CD4-positive, alpha-beta memory T cell (primary cell): ENCODE data around the gene BCL10. TPM values are rescaled to one million over a fixed set of nuclear protein-coding genes. Genes with fewer than 3 reads are reported as not detected.

Experiments
- CTCF ChIA-PET: fragments of 350-600 bp; sonication (Branson Sonifier 250); formaldehyde crosslinking; loops from one replicate; lab custom pipeline; 2021; ENCODE audit warnings: inconsistent platforms; ENCODE audit not compliant: partially characterized antibody; lab: Charles Lee
- POLR2A ChIA-PET: fragments of 350-600 bp; sonication (Branson Sonifier 250); formaldehyde crosslinking; loops from one replicate; lab custom pipeline; 2021; ENCODE audit not compliant: partially characterized antibody; lab: Charles Lee
- DNase-seq, 5 donors: peaks; one replicate each; pipeline versions ENCODE4 v3.0.0 to v3.0.0-alpha.2; 2020 to 2022; ENCODE audit warnings: mixed read lengths in 1 of 5
- H3K27ac ChIP-seq: one replicate; pipeline ENCODE4 v1.7.0; 2013; ENCODE audit warnings: low read depth, low read length
- H3K27me3 ChIP-seq: 2 replicates; pipeline ENCODE4 v1.7.0; 2013; ENCODE audit warnings: mild to moderate bottlenecking, low read length, moderate library complexity; ENCODE audit not compliant: insufficient read depth
- H3K36me3 ChIP-seq: 2 replicates; pipeline ENCODE4 v1.7.0; 2013; ENCODE audit warnings: mild to moderate bottlenecking, low read length, moderate library complexity; ENCODE audit not compliant: insufficient read depth
- H3K4me1 ChIP-seq: 2 replicates; pipeline ENCODE4 v1.7.0; 2013; ENCODE audit warnings: mild to moderate bottlenecking, low read length, moderate library complexity; ENCODE audit not compliant: insufficient read depth
- H3K4me3 ChIP-seq, 2 donors: one replicate each; pipeline ENCODE4 v1.7.0; 2013; ENCODE audit warnings: low read length in 2 of 2, mild to moderate bottlenecking in 1 of 2
- H3K9me3 ChIP-seq, 2 donors: one replicate each; pipeline ENCODE4 v1.7.0; 2013; ENCODE audit warnings: low read length in 2 of 2, control low read depth in 1 of 2; ENCODE audit not compliant: control insufficient read depth in 1 of 2
- H3K27ac Mint-ChIP-seq, 7 donors: one replicate each; pipeline ENCODE4 v1.8.0; 2020 to 2021; ENCODE audit warnings: mixed read lengths in 7 of 7, mild to moderate bottlenecking in 6 of 7, inconsistent platforms in 3 of 7, moderate library complexity in 3 of 7
- H3K27me3 Mint-ChIP-seq, 2 donors: one replicate each; pipeline ENCODE4 v1.8.0; 2020 to 2021; ENCODE audit warnings: mixed read lengths in 2 of 2
- H3K36me3 Mint-ChIP-seq, 2 donors: one replicate each; pipeline ENCODE4 v1.8.0; 2020 to 2021; ENCODE audit warnings: mixed read lengths in 2 of 2, inconsistent platforms in 1 of 2, mild to moderate bottlenecking in 1 of 2
- H3K4me1 Mint-ChIP-seq, 4 donors: one replicate each; pipeline ENCODE4 v1.8.0; 2020 to 2021; ENCODE audit warnings: mixed read lengths in 4 of 4, mild to moderate bottlenecking in 1 of 4
- H3K4me3 Mint-ChIP-seq, 8 donors: one replicate each; pipeline ENCODE4 v1.8.0; 2020 to 2021; ENCODE audit warnings: mixed read lengths in 8 of 8, mild to moderate bottlenecking in 7 of 8, moderate library complexity in 6 of 8, inconsistent platforms in 3 of 8
- H3K9me3 Mint-ChIP-seq, 8 donors: one replicate each; pipeline ENCODE4 v1.8.0; 2020 to 2021; ENCODE audit warnings: mixed read lengths in 8 of 8, mild to moderate bottlenecking in 5 of 8, inconsistent platforms in 3 of 8, moderate library complexity in 1 of 8
- intact Hi-C: fragments of 100-400 bp; cut with micrococcal nuclease; formaldehyde crosslinking; loops from one replicate; pipeline ENCODE4 v1.15.1; 2023
- polyA plus RNA-seq, 2 donors: library from polyadenylated mRNA; unstranded; fragments of 300-500 nt; fragmentation: Illumina TruSeq; gene quantifications; one replicate each; pipeline ENCODE4 v1.2.3, GENCODE V29; 2021
- total RNA-seq, 2 experiments: library from RNA; stranded (reverse); gene quantifications; one replicate each; pipeline ENCODE4 v1.2.3, GENCODE V29; 2021

The BCL10 gene
- total and polyA plus RNA-seq, 4 experiments from 2014 or later = 21.2 to 37.0 (median 30.8) TPM

DNA sequence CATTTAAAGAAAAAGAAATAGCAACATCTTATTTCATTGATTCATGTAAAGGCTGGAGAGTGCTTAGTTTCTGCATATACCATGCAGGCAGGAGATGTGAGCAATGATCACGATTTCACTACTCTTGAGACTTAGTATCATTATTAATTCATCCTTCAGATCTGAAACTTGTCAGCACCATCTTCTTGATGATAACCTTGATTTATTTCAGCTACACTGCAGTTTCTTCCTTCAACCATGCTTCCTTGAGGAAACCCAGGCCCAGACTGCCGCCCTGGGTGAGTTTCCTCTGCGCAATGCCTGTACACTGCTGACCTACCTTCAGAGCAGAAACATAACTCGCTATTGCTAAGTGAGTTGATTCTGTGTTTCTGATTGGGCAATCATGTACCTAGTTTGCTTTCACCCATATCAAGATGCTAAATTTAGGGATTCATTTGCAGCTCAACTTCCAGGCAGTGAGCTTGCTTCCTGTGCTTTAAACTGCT, 13.5 kb upstream of the BCL10 start:
- intact Hi-C loops = no loop called here

DNA sequence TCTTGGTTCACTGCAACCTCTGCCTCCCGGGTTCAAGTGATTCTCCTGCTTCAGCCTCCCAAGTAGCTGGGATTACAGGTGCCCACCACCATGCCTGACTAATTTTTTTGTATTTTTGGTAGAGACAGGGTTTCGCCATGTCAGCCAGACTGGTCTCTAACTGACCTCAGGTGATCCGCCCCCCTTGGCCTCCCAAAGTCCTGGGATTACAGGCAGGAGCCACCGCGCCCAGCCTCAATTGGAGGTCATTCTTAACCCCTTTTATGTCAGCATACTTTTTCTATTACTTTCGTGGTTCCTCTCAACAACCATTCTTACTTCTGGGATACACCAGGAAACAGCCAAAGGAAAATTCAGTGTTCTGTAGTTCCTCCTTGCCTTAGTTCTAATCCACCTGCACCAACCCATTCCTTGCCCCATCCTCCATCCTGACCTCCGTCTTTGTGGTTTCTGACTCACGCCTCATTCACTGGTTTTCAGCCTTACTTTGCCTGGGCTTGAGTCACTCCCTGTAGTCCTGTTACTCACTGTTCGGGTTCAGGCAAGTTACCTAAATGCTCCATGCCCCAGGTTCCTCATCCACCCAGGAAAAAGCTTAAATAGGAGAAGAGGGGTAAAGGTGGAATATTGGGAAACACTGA, 12.9 kb upstream of the BCL10 start:
- peaks cover 1 to 2% of the 10 kb centered on the region in 2 donors for H3K27me3 Mint-ChIP-seq
- ChIA-PET CTCF (interaction anchor here (0.7 kb wide), 1 partner anchor 35 kb away, joined by 4 read pairs; no protein-coding TSS in a partner anchor), POLR2A (no interaction called here)
- no peaks in the 10 kb centered on the region for H3K36me3 ChIP-seq
- H3K9me3 Mint-ChIP-seq = no peaks in the 10 kb centered on the region
- H3K4me3 ChIP-seq = no peak overlapping the region
- H3K27ac ChIP-seq = no peak overlapping the region
- H3K4me1 ChIP-seq = no peaks in the 10 kb centered on the region
- H3K36me3 Mint-ChIP-seq = no peaks in the 10 kb centered on the region
- H3K27ac Mint-ChIP-seq = no peak overlapping the region
- intact Hi-C loops = no loop called here
- no peak for DNase-seq
- no peaks in the 10 kb centered on the region for H3K4me1 Mint-ChIP-seq
- no peaks in the 10 kb centered on the region for H3K9me3 ChIP-seq
- H3K27me3 ChIP-seq = no peaks in the 10 kb centered on the region
- H3K4me3 Mint-ChIP-seq = no peak overlapping the region

More for the DNA sequence above, 13.5 kb upstream of the BCL10 start:
- no peak overlapping the region for H3K27ac Mint-ChIP-seq
- no peak overlapping the region for H3K27ac ChIP-seq
- H3K4me3 ChIP-seq = no peak overlapping the region
- ChIA-PET CTCF (interaction anchor here (1.7 kb wide), 1 partner anchor 30 kb away, joined by 3 read pairs; the partner anchor contains the start of gene C1orf52), POLR2A (no interaction called here)
- H3K27me3 ChIP-seq = no peaks in the 10 kb centered on the region
- no peaks in the 10 kb centered on the region for H3K4me1 ChIP-seq
- H3K9me3 Mint-ChIP-seq = no peaks in the 10 kb centered on the region
- H3K36me3 Mint-ChIP-seq = no peaks in the 10 kb centered on the region
- no peaks in the 10 kb centered on the region for H3K36me3 ChIP-seq
- no peak for DNase-seq
- peaks cover 1 to 2% of the 10 kb centered on the region in 2 donors for H3K27me3 Mint-ChIP-seq
- no peaks in the 10 kb centered on the region for H3K4me1 Mint-ChIP-seq
- no peaks in the 10 kb centered on the region for H3K9me3 ChIP-seq
- H3K4me3 Mint-ChIP-seq = no peak overlapping the region

DNA sequence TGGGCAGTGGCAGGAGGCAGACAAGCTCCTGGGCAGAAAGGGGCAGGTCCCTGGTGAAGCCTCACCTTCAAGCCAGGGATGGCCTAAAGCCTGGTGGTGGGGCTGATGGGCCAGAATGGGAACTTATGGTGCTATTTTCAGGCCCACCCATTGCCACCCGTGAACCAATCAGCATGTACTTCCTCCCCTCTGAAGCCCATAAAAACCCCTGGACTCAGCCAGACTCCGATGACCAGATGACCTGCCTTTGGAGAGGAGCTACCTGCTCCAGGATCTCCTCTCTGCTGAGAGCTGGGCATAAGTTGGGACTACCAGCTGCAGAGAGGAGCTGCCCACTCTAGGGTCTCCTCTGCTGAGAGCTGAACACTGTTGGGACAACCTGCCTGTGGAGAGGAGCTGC, 7.8 kb upstream of the BCL10 start:
- Histone ChIP-seq H3K4me1 (peaks cover 1% of the 10 kb centered on the region), H3K27me3 (no peaks in the 10 kb centered on the region), H3K9me3 (no peaks in the 10 kb centered on the region), H3K36me3 (no peaks in the 10 kb centered on the region), H3K27ac (no peak overlapping the region), H3K4me3 (no peak overlapping the region)
- CTCF ChIA-PET = interaction anchor here (1.0 to 3.3 kb wide), 2 partner anchors 25 to 29 kb away, joined by 3 to 14 read pairs; partner anchors contain the start of gene C1orf52
- intact Hi-C loops = no loop called here
- Mint-ChIP-seq H3K27ac (no peak overlapping the region), H3K27me3 (no peaks in the 10 kb centered on the region), H3K4me1 (peaks cover under 1 to 7% (median 3%) of the 10 kb centered on the region in 4 donors), H3K4me3 (no peak overlapping the region), H3K9me3 (no peaks in the 10 kb centered on the region), H3K36me3 (no peaks in the 10 kb centered on the region)
- POLR2A ChIA-PET = interaction anchor here (2.6 kb wide), 1 partner anchor 8 kb away, joined by 12 read pairs; the partner anchor contains the start of gene BCL10
- no peak for DNase-seq

DNA sequence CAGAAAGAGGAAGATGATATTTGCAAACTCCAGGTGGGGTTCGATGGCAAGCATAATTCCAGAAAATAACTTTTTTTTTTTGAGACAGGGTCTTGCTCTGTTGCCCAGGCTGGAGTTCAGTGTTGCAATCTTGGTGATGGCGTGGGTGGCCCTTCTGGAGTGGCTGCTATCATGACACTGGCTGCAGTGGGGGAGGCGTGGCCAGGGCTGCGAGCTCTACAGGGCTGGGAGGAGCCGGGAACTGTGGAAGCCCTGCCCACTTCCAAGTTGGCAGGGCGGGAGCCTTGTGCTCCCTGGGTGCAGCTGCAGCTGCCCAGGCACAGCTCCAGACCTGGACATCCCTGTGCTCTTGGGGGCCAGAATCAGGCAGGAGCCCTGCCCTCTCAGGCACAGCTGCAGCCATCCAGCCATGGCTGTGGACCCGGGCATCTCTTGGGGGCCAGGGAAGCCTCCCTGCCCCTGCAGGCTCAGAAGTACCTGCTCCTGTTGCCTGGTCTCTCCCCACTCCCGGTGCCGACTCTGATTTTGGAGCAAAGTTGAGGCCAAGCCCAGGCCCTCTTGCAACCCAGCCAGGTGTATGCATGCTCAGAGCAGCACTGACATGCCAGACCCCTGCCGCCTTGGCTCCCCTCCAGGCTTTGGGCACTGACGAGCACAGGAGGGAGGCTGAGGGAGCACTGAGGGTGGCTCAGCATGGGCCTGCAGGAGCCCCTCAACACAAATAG, 7.2 kb upstream of the BCL10 start:
- H3K27me3 ChIP-seq = no peaks in the 10 kb centered on the region
- no peak for DNase-seq
- intact Hi-C loops = no loop called here
- no peak overlapping the region for H3K27ac Mint-ChIP-seq
- H3K9me3 ChIP-seq = no peaks in the 10 kb centered on the region
- H3K27ac ChIP-seq = no peak overlapping the region
- peaks cover 6 to 12% (median 9%) of the 10 kb centered on the region in 4 donors for H3K4me1 Mint-ChIP-seq
- H3K36me3 ChIP-seq = no peaks in the 10 kb centered on the region
- H3K27me3 Mint-ChIP-seq = no peaks in the 10 kb centered on the region
- H3K4me1 ChIP-seq = peaks cover 7% of the 10 kb centered on the region
- ChIA-PET POLR2A (interaction anchor here (2.6 kb wide), 1 partner anchor 7 kb away, joined by 12 read pairs; the partner anchor contains the start of gene BCL10), CTCF (interaction anchor here (3.3 kb wide), 1 partner anchor 24 kb away, joined by 14 read pairs; the partner anchor contains the start of gene C1orf52)
- H3K4me3 ChIP-seq = no peak overlapping the region
- no peaks in the 10 kb centered on the region for H3K9me3 Mint-ChIP-seq
- no peak overlapping the region for H3K4me3 Mint-ChIP-seq
- no peaks in the 10 kb centered on the region for H3K36me3 Mint-ChIP-seq

DNA sequence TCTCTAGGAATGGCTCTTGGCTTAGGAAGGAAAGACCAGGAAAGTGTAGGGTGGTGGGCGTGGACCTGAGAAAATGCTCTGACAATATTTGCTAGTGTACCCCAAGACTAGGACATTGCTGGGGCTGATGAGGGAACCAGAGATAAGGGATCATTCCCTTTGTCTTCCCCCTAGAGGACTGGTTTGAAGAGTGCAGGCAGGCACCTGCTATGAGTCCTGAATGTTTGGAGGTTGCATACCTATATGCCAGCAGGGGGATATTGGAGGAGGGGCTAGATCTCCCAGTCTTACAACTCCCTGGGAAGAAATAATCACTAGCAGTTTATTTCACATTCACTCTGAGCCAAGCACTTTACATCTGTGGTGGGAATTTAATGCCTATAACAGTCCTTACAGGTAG, 6.0 kb upstream of the BCL10 start:
- Histone ChIP-seq H3K27ac (no peak overlapping the region), H3K27me3 (no peaks in the 10 kb centered on the region), H3K36me3 (no peaks in the 10 kb centered on the region), H3K4me1 (peaks cover 7% of the 10 kb centered on the region), H3K4me3 (no peak overlapping the region), H3K9me3 (no peaks in the 10 kb centered on the region)
- Mint-ChIP-seq H3K9me3 (no peaks in the 10 kb centered on the region), H3K4me3 (no peak overlapping the region), H3K4me1 (peaks cover 8 to 15% (median 10%) of the 10 kb centered on the region in 4 donors), H3K27me3 (no peaks in the 10 kb centered on the region), H3K27ac (no peak overlapping the region), H3K36me3 (no peaks in the 10 kb centered on the region)
- DNase-seq = no peak
- ChIA-PET POLR2A (no interaction called here), CTCF (no interaction called here)
- intact Hi-C loops = no loop called here

DNA sequence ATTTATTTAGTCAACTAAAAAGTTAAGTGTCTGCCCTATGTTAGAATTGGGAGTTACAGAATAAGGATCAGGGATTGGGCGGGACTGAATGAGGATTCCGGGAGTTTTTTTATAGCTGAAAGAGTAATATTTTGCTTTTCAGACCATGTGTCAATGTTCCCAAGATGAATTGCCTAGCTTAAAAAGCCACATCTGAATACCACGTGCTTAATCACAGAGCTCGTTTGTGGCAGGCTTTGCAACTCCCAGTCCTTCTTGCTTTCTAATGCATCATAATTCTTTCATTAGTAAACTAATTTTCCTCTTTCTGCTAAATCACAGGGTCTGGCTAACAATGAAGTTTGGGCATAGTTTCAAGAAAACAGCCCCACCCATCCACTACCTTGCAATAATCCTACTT, 4.2 kb upstream of the BCL10 start:
- ChIA-PET CTCF (interaction anchor here (1.6 kb wide), 1 partner anchor 9 kb away, joined by 3 read pairs; no protein-coding TSS in a partner anchor), POLR2A (no interaction called here)

More for the DNA sequence above, 4.2 kb upstream of the BCL10 start:
- no peaks in the 10 kb centered on the region for H3K27me3 Mint-ChIP-seq
- H3K27ac Mint-ChIP-seq = no peak overlapping the region
- Histone ChIP-seq H3K27me3 (no peaks in the 10 kb centered on the region), H3K4me3 (no peak overlapping the region), H3K27ac (no peak overlapping the region), H3K36me3 (no peaks in the 10 kb centered on the region), H3K9me3 (no peaks in the 10 kb centered on the region), H3K4me1 (peaks cover 16% of the 10 kb centered on the region)
- H3K4me3 Mint-ChIP-seq = no peak overlapping the region
- DNase-seq = no peak
- intact Hi-C loops = no loop called here
- H3K9me3 Mint-ChIP-seq = no peaks in the 10 kb centered on the region
- peaks cover 11 to 25% (median 17%) of the 10 kb centered on the region in 4 donors for H3K4me1 Mint-ChIP-seq
- H3K36me3 Mint-ChIP-seq = peaks cover 0 to 4% of the 10 kb centered on the region in 2 donors
